Measurements from ENCODE around the gene OMG. TPM values are rescaled to one million over a fixed set of nuclear protein-coding genes. Genes with fewer than 3 reads are reported as not detected.
"Not testable (repeated sequence)": the region's sequence is repeated elsewhere in the genome, so short reads cannot be mapped to it uniquely, and the experiment has no call there.

OMG gene
- total and polyA plus RNA-seq, 8 donors: 3.1 to 10.7 (median 4.8) TPM

DNA sequence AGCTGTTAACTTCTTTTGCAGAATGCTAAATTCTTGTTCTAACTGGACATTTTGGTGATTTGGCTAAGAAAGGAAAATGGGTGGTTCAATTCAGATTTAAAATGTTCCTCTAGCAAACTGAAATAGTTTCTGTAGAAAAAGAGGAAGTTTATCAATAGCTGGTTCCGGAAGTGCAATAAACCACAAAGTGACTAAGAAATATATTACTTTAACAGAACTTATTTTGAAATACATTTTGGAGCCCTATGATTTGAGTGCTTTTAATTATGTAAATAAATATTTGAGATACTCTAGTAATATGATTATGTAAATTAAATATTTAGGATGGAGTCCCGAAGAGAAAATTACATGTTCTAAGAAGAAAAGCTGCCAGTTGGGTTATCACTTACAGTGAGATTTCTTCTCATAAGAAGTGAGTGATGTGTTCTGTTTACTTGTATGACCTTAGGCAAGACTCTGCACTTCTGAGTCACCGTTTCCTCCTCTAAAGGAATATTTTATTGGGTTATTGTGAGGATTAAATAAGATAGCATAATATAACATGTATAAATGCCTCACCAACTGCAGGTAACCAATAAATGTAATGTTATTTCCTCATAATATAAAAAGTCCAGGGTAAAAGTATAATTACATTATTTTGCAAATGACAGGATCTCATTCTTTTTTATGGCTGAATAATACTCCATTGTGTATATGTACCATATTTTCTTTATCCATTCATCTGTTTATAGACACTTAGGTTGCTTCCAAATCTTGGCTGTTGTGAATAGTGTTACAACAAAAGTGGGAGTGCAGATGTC, 17.1 kb upstream of the OMG start, which contains the start of gene EVI2B:
Gene EVI2B (minus strand): TSS at position 73 of the 800 bp plus-strand sequence. CDS start 8,445 bp downstream, outside the sequence.
- peak; percentile 42 for ATAC-seq
- intact Hi-C loops (cut with DNase I): no loop called here
- H3K9me3 ChIP-seq: no peaks in the 10 kb centered on the region
- H3K36me3 ChIP-seq: no peaks in the 10 kb centered on the region
- no peak for TF ChIP-seq CTCF (IDR thresholded peaks at IDR 0.05)
- H3K27ac ChIP-seq: peak within 1 kb of the TSS; percentile 60 to 95
- peaks cover 0 to 43% of the 10 kb centered on the region in 2 donors for H3K4me1 ChIP-seq
- no peak for DNase-seq
- H3K4me3 ChIP-seq: peak within 1 kb of the TSS; percentile 8 to 44
- H3K27me3 ChIP-seq: no peaks in the 10 kb centered on the region

DNA sequence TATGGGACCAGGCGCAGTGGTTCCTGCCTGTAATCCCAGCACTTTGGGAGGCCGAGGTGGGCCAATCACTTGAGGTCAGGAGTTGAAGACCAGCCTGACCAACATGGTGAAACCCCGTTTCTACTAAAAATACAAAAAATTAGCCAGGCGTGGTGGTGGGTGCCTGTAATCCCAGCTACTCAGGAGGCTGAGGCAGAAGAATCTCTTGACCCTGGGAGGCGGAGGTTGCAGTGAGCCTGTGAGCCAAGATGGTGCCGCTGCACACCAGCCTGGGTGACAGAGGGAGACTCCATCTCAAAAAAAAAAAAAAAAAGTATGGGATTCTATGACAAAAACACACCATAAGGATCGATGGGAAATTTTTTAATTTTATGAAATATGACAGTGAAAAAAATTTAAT, 15.2 kb upstream of the OMG start:
- H3K4me3 ChIP-seq: peak overlapping the region; percentile 8 to 44
- H3K27ac ChIP-seq: peak overlapping the region; percentile 60 to 95

DNA sequence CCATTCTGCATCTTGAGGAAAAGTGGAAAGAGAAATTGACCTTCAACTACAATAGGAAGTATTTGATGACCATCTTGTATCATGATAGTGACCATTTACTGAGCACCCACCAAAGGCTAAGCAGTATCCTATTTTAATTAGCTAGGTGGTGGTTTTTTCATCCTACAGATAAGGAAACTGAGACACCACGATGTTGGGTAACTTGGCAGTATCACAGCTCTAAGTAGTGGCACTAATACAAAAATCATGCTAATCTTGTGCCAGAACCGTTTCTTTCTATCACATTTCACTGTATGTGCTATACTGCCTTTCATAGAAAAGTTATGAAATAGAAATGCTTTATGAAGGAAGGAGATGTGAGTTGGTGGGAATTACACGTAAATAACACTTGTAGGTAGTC, 14.5 kb upstream of the OMG start:
- peaks cover 0 to 42% of the 10 kb centered on the region in 2 donors for H3K4me1 ChIP-seq
- DNase-seq: no peak
- peak overlapping the region; percentile 51 to 95 for H3K27ac ChIP-seq
- intact Hi-C loops (cut with DNase I): no loop called here
- H3K36me3 ChIP-seq: peaks cover 0 to 6% of the 10 kb centered on the region in 2 donors
- no peaks in the 10 kb centered on the region for H3K27me3 ChIP-seq
- peak overlapping the region in 1 of 2 donors; percentile 44 for H3K4me3 ChIP-seq
- TF ChIP-seq CTCF (IDR thresholded peaks at IDR 0.05): no peak
- no peak for ATAC-seq
- H3K9me3 ChIP-seq: no peaks in the 10 kb centered on the region

More for the DNA sequence above, 15.2 kb upstream of the OMG start:
- H3K4me1 ChIP-seq: peaks cover 0 to 44% of the 10 kb centered on the region in 2 donors
- ATAC-seq; H3K27me3 ChIP-seq; intact Hi-C loops (cut with DNase I); H3K36me3 ChIP-seq; H3K9me3 ChIP-seq: not testable (repeated sequence)
- peak in 1 of 4 donors; percentile 80 for DNase-seq

DNA sequence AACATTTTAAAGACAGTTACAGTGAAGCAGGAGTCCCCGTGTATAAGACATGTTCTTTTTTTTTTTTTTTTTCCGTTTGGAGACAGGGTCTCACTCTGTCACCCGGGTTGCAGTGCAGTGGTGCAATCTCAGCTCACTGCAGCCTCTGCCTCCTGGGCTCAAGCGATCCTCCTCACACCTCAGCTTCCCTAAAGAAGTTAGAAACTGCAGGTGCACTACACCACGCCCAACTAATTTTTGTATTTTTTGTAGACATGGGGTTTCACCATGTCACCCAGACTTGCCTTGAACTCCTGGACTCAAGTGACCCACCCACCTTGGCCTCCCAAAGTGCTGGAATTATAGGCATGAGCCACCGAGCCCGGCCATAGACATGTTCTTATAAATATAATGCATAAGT, 13.8 kb upstream of the OMG start:
- ATAC-seq (no peak), DNase-seq (no peak)
- Histone ChIP-seq H3K4me1 (peaks cover 0 to 39% of the 10 kb centered on the region in 2 donors), H3K27me3 (no peaks in the 10 kb centered on the region), H3K27ac (peak overlapping the region; percentile 51 to 95), H3K36me3 (peaks cover 0 to 12% of the 10 kb centered on the region in 2 donors), H3K4me3 (peak overlapping the region in 1 of 2 donors; percentile 44), H3K9me3 (no peaks in the 10 kb centered on the region)
- intact Hi-C loops (cut with DNase I): no loop called here
- TF ChIP-seq CTCF (IDR thresholded peaks at IDR 0.05): no peak

- H3K27me3 ChIP-seq: no peaks in the 10 kb centered on the region
- DNase-seq (no peak), ATAC-seq (no peak)
- peak overlapping the region in 1 of 2 donors; percentile 44 for H3K4me3 ChIP-seq
- intact Hi-C loops (cut with DNase I): no loop called here
- H3K27ac ChIP-seq: peak overlapping the region; percentile 51 to 95
- peaks cover 0 to 18% of the 10 kb centered on the region in 2 donors for H3K36me3 ChIP-seq
- no peaks in the 10 kb centered on the region for H3K9me3 ChIP-seq
- no peak for TF ChIP-seq CTCF (IDR thresholded peaks at IDR 0.05)
- peaks cover 0 to 33% of the 10 kb centered on the region in 2 donors for H3K4me1 ChIP-seq
These were observed 13.2 kb upstream of the OMG start for GRCh38 chr17:31310260-31310659.
